HG02759 (cell line): Measurements from ENCODE around the gene SOX6.

Experiments used
- ATAC-seq: cut with Tn5 transposase; IDR thresholded peaks from one replicate; pipeline ENCODE4 v1.9.1; 2021; ENCODE audit warnings: mild to moderate bottlenecking, moderate library complexity; ENCODE audit not compliant: unreplicated experiment

Gene SOX6

GRCh38 chr11:16365581-16366228, 9.4 kb upstream of the SOX6 start:
- no peak for ATAC-seq

GRCh38 chr11:16364254-16364653, 7.9 kb upstream of the SOX6 start:
- ATAC-seq, result no peak

- ATAC-seq, result no peak
These were observed 7.4 kb upstream of the SOX6 start for GRCh38 chr11:16363706-16364105.

GRCh38 chr11:16361108-16361865, 4.9 kb upstream of the SOX6 start:
- ATAC-seq, result no peak

GRCh38 chr11:16359369-16359768, 3.0 kb upstream of the SOX6 start:
- ATAC-seq, result no peak

GRCh38 chr11:16358726-16359125, 2.4 kb upstream of the SOX6 start:
- no peak for ATAC-seq

- ATAC-seq, result no peak
These were observed 1.4 kb upstream of the SOX6 start for GRCh38 chr11:16357775-16358174.

GRCh38 chr11:16356761-16357393, 531 bp upstream of the SOX6 start:
- ATAC-seq, result no peak

- no peak for ATAC-seq
These were observed 3.6 kb downstream of the SOX6 start for GRCh38 chr11:16352707-16353106.

GRCh38 chr11:16350125-16350524, 6.2 kb downstream of the SOX6 start:
- no peak for ATAC-seq

- no peak for ATAC-seq
These were observed 8.2 kb downstream of the SOX6 start for GRCh38 chr11:16347928-16348685.

GRCh38 chr11:16346975-16347374, 9.4 kb downstream of the SOX6 start:
- no peak for ATAC-seq

GRCh38 chr11:16341853-16342252, 14.5 kb downstream of the SOX6 start:
- ATAC-seq, result no peak

- no peak for ATAC-seq
These were observed 18.0 kb downstream of the SOX6 start for GRCh38 chr11:16338393-16338792.

GRCh38 chr11:16337421-16338213, 18.7 kb downstream of the SOX6 start:
- no peak for ATAC-seq

GRCh38 chr11:16336721-16337120, 19.6 kb downstream of the SOX6 start:
- ATAC-seq, result no peak

GRCh38 chr11:16336204-16336603, 20.1 kb downstream of the SOX6 start:
- ATAC-seq, result no peak

- no peak for ATAC-seq
These were observed 20.9 kb downstream of the SOX6 start for GRCh38 chr11:16335236-16335962.

GRCh38 chr11:16326679-16327297, 29.6 kb downstream of the SOX6 start:
- no peak for ATAC-seq
